ENCODE results near the gene HERPUD2. TPM values are rescaled to one million over a fixed set of nuclear protein-coding genes. Genes with fewer than 3 reads are reported as not detected.

The HERPUD2 gene
- total RNA-seq, 4 donors from 2014 or later = 20.2 to 32.4 (median 27.5) TPM

- no peak for DNase-seq
Observed at GRCh38 chr7:35619863-35620262, 75.1 kb downstream of the HERPUD2 start.

GRCh38 chr7:35617041-35617440, 77.9 kb downstream of the HERPUD2 start:
- Histone ChIP-seq H3K27me3 (no peaks in the 10 kb centered on the region), H3K36me3 (no peaks in the 10 kb centered on the region), H3K4me1 (no peaks in the 10 kb centered on the region), H3K4me3 (no peak overlapping the region), H3K27ac (no peak overlapping the region), H3K9me3 (no peaks in the 10 kb centered on the region)
- no peak for TF ChIP-seq POLR2A (IDR thresholded peaks at IDR 0.05)
- no peak for TF ChIP-seq CTCF (IDR thresholded peaks at IDR 0.05)
- no peak for DNase-seq
- intact Hi-C loops (cut with DNase I) = no loop called here
- 70 to 90% methylated on average over 3 of the region's 3 CpGs for WGBS, 2 donors

More at GRCh38 chr7:35619863-35620262, 75.1 kb downstream of the HERPUD2 start:
- Histone ChIP-seq H3K36me3 (no peaks in the 10 kb centered on the region), H3K27me3 (no peaks in the 10 kb centered on the region), H3K27ac (no peak overlapping the region), H3K4me1 (peaks cover 0 to 4% (median 0%) of the 10 kb centered on the region in 3 donors), H3K4me3 (no peak overlapping the region), H3K9me3 (no peaks in the 10 kb centered on the region)
- 71 to 86% methylated on average over 1 of the region's 1 CpG for WGBS, 2 donors
- TF ChIP-seq POLR2A (IDR thresholded peaks at IDR 0.05) = no peak
- no peak for TF ChIP-seq CTCF (IDR thresholded peaks at IDR 0.05)
- intact Hi-C loops (cut with DNase I) = no loop called here

GRCh38 chr7:35613150-35613549, 81.8 kb downstream of the HERPUD2 start:
- TF ChIP-seq POLR2A (IDR thresholded peaks at IDR 0.05) = no peak
- TF ChIP-seq CTCF (IDR thresholded peaks at IDR 0.05) = no peak
- Histone ChIP-seq H3K36me3 (no peaks in the 10 kb centered on the region), H3K4me3 (no peak overlapping the region), H3K27me3 (no peaks in the 10 kb centered on the region), H3K9me3 (no peaks in the 10 kb centered on the region), H3K4me1 (no peaks in the 10 kb centered on the region), H3K27ac (no peak overlapping the region)
- no peak for DNase-seq
- WGBS, 2 donors = 84 to 85% methylated on average over 2 of the region's 2 CpGs
- intact Hi-C loops (cut with DNase I) = no loop called here

GRCh38 chr7:35605760-35606159, 89.2 kb downstream of the HERPUD2 start:
- DNase-seq = no peak
- Histone ChIP-seq H3K9me3 (no peaks in the 10 kb centered on the region), H3K36me3 (no peaks in the 10 kb centered on the region), H3K27ac (no peak overlapping the region), H3K27me3 (no peaks in the 10 kb centered on the region), H3K4me3 (no peak overlapping the region), H3K4me1 (no peaks in the 10 kb centered on the region)
- intact Hi-C loops (cut with DNase I) = no loop called here
- 43% methylated on average over 1 of the region's 1 CpG; no CpG with 5 or more reads in 1 of the 2 donors for WGBS, 2 donors
- no peak for TF ChIP-seq CTCF (IDR thresholded peaks at IDR 0.05)
- no peak for TF ChIP-seq POLR2A (IDR thresholded peaks at IDR 0.05)

GRCh38 chr7:35604595-35604994, 90.3 kb downstream of the HERPUD2 start:
- Histone ChIP-seq H3K9me3 (no peaks in the 10 kb centered on the region), H3K36me3 (no peaks in the 10 kb centered on the region), H3K27ac (no peak overlapping the region), H3K27me3 (no peaks in the 10 kb centered on the region), H3K4me3 (no peak overlapping the region), H3K4me1 (no peaks in the 10 kb centered on the region)
- DNase-seq = no peak
- intact Hi-C loops (cut with DNase I) = no loop called here
- TF ChIP-seq POLR2A (IDR thresholded peaks at IDR 0.05) (no peak), CTCF (IDR thresholded peaks at IDR 0.05) (no peak)
